ENCODE results near the gene GCSH.
"Not testable (repeated sequence)": the region's sequence is repeated elsewhere in the genome, so short reads cannot be mapped to it uniquely, and the experiment has no call there.

Gene GCSH

GRCh38 chr16:81121474-81121990, 25.3 kb upstream of the GCSH start:
- no peak overlapping the region for H3K4me3 Mint-ChIP-seq
- no peaks in the 10 kb centered on the region for H3K9me3 Mint-ChIP-seq
- H3K27ac Mint-ChIP-seq, result no peak overlapping the region
- ATAC-seq (replicated peaks) (no peak), DNase-seq (no peak)
- H3K27me3 Mint-ChIP-seq, result peaks cover 12 to 24% of the 10 kb centered on the region in 2 donors
- H3K4me1 Mint-ChIP-seq (ENCODE audit: low read depth in 2 of 2), result no peaks in the 10 kb centered on the region
- no peaks in the 10 kb centered on the region for H3K36me3 Mint-ChIP-seq (ENCODE audit: insufficient read depth)

- Mint-ChIP-seq H3K4me1 (ENCODE audit: low read depth in 2 of 2) (no peaks in the 10 kb centered on the region), H3K36me3 (ENCODE audit: insufficient read depth) (no peaks in the 10 kb centered on the region), H3K9me3 (no peaks in the 10 kb centered on the region), H3K27me3 (peaks cover 16 to 30% of the 10 kb centered on the region in 2 donors), H3K27ac (no peak overlapping the region), H3K4me3 (no peak overlapping the region)
- ATAC-seq (replicated peaks) (no peak), DNase-seq (no peak)
Measured at GRCh38 chr16:81117436-81117835, 21.2 kb upstream of the GCSH start.

- H3K36me3 Mint-ChIP-seq (ENCODE audit: insufficient read depth), result no peaks in the 10 kb centered on the region
- no peaks in the 10 kb centered on the region for H3K4me1 Mint-ChIP-seq (ENCODE audit: low read depth in 2 of 2)
- DNase-seq (no peak), ATAC-seq (replicated peaks) (no peak)
- H3K4me3 Mint-ChIP-seq, result no peak overlapping the region
- H3K27ac Mint-ChIP-seq, result no peak overlapping the region
- H3K9me3 Mint-ChIP-seq, result no peaks in the 10 kb centered on the region
- peaks cover 23 to 38% of the 10 kb centered on the region in 2 donors for H3K27me3 Mint-ChIP-seq
Measured at GRCh38 chr16:81116285-81116684, 20.1 kb upstream of the GCSH start.

- H3K4me3 Mint-ChIP-seq, result no peak overlapping the region
- no peak overlapping the region for H3K27ac Mint-ChIP-seq
- H3K9me3 Mint-ChIP-seq, result no peaks in the 10 kb centered on the region
- no peak for ATAC-seq (replicated peaks)
- H3K27me3 Mint-ChIP-seq, result peaks cover 21 to 48% of the 10 kb centered on the region in 2 donors
- DNase-seq, result no peak
- no peaks in the 10 kb centered on the region for H3K36me3 Mint-ChIP-seq (ENCODE audit: insufficient read depth)
- H3K4me1 Mint-ChIP-seq (ENCODE audit: low read depth in 2 of 2), result no peaks in the 10 kb centered on the region
Measured at GRCh38 chr16:81112453-81112852, 16.3 kb upstream of the GCSH start.

GRCh38 chr16:81109274-81109673, 13.1 kb upstream of the GCSH start:
- H3K27me3 Mint-ChIP-seq, result peaks cover 26 to 53% of the 10 kb centered on the region in 2 donors
- H3K36me3 Mint-ChIP-seq (ENCODE audit: insufficient read depth); H3K27ac Mint-ChIP-seq; ATAC-seq (replicated peaks); H3K4me3 Mint-ChIP-seq; H3K4me1 Mint-ChIP-seq (ENCODE audit: low read depth in 2 of 2); H3K9me3 Mint-ChIP-seq; DNase-seq: not testable (repeated sequence)

- Mint-ChIP-seq H3K36me3 (ENCODE audit: insufficient read depth) (no peaks in the 10 kb centered on the region), H3K4me3 (no peak overlapping the region), H3K4me1 (ENCODE audit: low read depth in 2 of 2) (no peaks in the 10 kb centered on the region), H3K9me3 (no peaks in the 10 kb centered on the region), H3K27ac (no peak overlapping the region), H3K27me3 (peaks cover 23 to 63% of the 10 kb centered on the region in 2 donors)
- no peak for ATAC-seq (replicated peaks)
- no peak for DNase-seq
Measured at GRCh38 chr16:81107511-81107910, 11.3 kb upstream of the GCSH start.

GRCh38 chr16:81106826-81107503, 10.8 kb upstream of the GCSH start:
- Mint-ChIP-seq H3K27ac (no peak overlapping the region), H3K9me3 (no peaks in the 10 kb centered on the region), H3K27me3 (peaks cover 18 to 63% of the 10 kb centered on the region in 2 donors)

GRCh38 chr16:81105946-81106345, 9.8 kb upstream of the GCSH start:
- ATAC-seq (replicated peaks), result no peak
- no peaks in the 10 kb centered on the region for H3K4me1 Mint-ChIP-seq (ENCODE audit: low read depth in 2 of 2)

More at GRCh38 chr16:81106826-81107503, 10.8 kb upstream of the GCSH start:
- Mint-ChIP-seq H3K4me1 (ENCODE audit: low read depth in 2 of 2) (no peaks in the 10 kb centered on the region), H3K36me3 (ENCODE audit: insufficient read depth) (no peaks in the 10 kb centered on the region), H3K4me3 (no peak overlapping the region)
- DNase-seq (no peak), ATAC-seq (replicated peaks) (no peak)

GRCh38 chr16:81101702-81102101, 5.5 kb upstream of the GCSH start:
- H3K4me3 Mint-ChIP-seq, result no peak overlapping the region
- no peaks in the 10 kb centered on the region for H3K9me3 Mint-ChIP-seq
- ATAC-seq (replicated peaks) (no peak), DNase-seq (no peak)
- peaks cover 0 to 23% of the 10 kb centered on the region in 2 donors for H3K27me3 Mint-ChIP-seq
- H3K27ac Mint-ChIP-seq, result no peak overlapping the region
- peaks cover under 1% of the 10 kb centered on the region in 2 donors for H3K4me1 Mint-ChIP-seq (ENCODE audit: low read depth in 2 of 2)
- H3K36me3 Mint-ChIP-seq (ENCODE audit: insufficient read depth), result no peaks in the 10 kb centered on the region

More at GRCh38 chr16:81105946-81106345, 9.8 kb upstream of the GCSH start:
- Mint-ChIP-seq H3K36me3 (ENCODE audit: insufficient read depth) (no peaks in the 10 kb centered on the region), H3K27ac (no peak overlapping the region), H3K4me3 (no peak overlapping the region), H3K9me3 (no peaks in the 10 kb centered on the region), H3K27me3 (peaks cover 16 to 60% of the 10 kb centered on the region in 2 donors)
- DNase-seq, result no peak

- Mint-ChIP-seq H3K9me3 (peaks cover 0 to 2% of the 10 kb centered on the region in 2 donors), H3K27me3 (peaks cover 0 to 23% of the 10 kb centered on the region in 2 donors), H3K4me1 (ENCODE audit: low read depth in 2 of 2) (peaks cover 4 to 6% of the 10 kb centered on the region in 2 donors), H3K4me3 (no peak overlapping the region), H3K36me3 (ENCODE audit: insufficient read depth) (peaks cover 4% of the 10 kb centered on the region), H3K27ac (no peak overlapping the region)
- ATAC-seq (replicated peaks) (no peak), DNase-seq (no peak)
Measured at GRCh38 chr16:81099958-81100357, 3.8 kb upstream of the GCSH start.

GRCh38 chr16:81097230-81097629, 1.0 kb upstream of the GCSH start:
- peaks cover 0 to 2% of the 10 kb centered on the region in 2 donors for H3K9me3 Mint-ChIP-seq
- H3K27me3 Mint-ChIP-seq, result peaks cover 0 to 5% of the 10 kb centered on the region in 2 donors
- H3K36me3 Mint-ChIP-seq (ENCODE audit: insufficient read depth), result peaks cover 8% of the 10 kb centered on the region
- H3K4me3 Mint-ChIP-seq, result no peak overlapping the region
- no peak overlapping the region for H3K27ac Mint-ChIP-seq
- peaks cover 4 to 6% of the 10 kb centered on the region in 2 donors for H3K4me1 Mint-ChIP-seq (ENCODE audit: low read depth in 2 of 2)
- DNase-seq (no peak), ATAC-seq (replicated peaks) (no peak)

GRCh38 chr16:81096715-81097208, 567 bp upstream of the GCSH start:
- H3K4me1 Mint-ChIP-seq (ENCODE audit: low read depth in 2 of 2), result peaks cover 4 to 6% of the 10 kb centered on the region in 2 donors
- DNase-seq (no peak), ATAC-seq (replicated peaks) (no peak)
- H3K4me3 Mint-ChIP-seq, result peak overlapping the region; percentile 50 to 73
- peaks cover 0 to 2% of the 10 kb centered on the region in 2 donors for H3K9me3 Mint-ChIP-seq
- H3K27ac Mint-ChIP-seq, result peak overlapping the region in 1 of 2 donors; percentile 73
- peaks cover 8% of the 10 kb centered on the region for H3K36me3 Mint-ChIP-seq (ENCODE audit: insufficient read depth)
- H3K27me3 Mint-ChIP-seq, result peaks cover 0 to under 1% of the 10 kb centered on the region in 2 donors

GRCh38 chr16:81095653-81095952, 592 bp downstream of the GCSH start:
- H3K4me3 Mint-ChIP-seq, result peak overlapping the region; percentile 69 to 73
- H3K27ac Mint-ChIP-seq, result no peak overlapping the region

GRCh38 chr16:81094771-81095251, 1.4 kb downstream of the GCSH start:
- peaks cover 0 to 2% of the 10 kb centered on the region in 2 donors for H3K9me3 Mint-ChIP-seq
- no peak for DNase-seq

More at GRCh38 chr16:81095653-81095952, 592 bp downstream of the GCSH start:
- no peak for DNase-seq
- Mint-ChIP-seq H3K27me3 (no peaks in the 10 kb centered on the region), H3K36me3 (ENCODE audit: insufficient read depth) (peaks cover 8% of the 10 kb centered on the region), H3K4me1 (ENCODE audit: low read depth in 2 of 2) (peaks cover 4 to 6% of the 10 kb centered on the region in 2 donors), H3K9me3 (peaks cover 0 to 2% of the 10 kb centered on the region in 2 donors)
- no peak for ATAC-seq (replicated peaks)

More at GRCh38 chr16:81094771-81095251, 1.4 kb downstream of the GCSH start:
- Mint-ChIP-seq H3K27ac (no peak overlapping the region), H3K4me3 (peak overlapping the region; percentile 69 to 73), H3K4me1 (ENCODE audit: low read depth in 2 of 2) (peaks cover 4 to 6% of the 10 kb centered on the region in 2 donors), H3K27me3 (no peaks in the 10 kb centered on the region), H3K36me3 (ENCODE audit: insufficient read depth) (peaks cover 12% of the 10 kb centered on the region)
- ATAC-seq (replicated peaks), result no peak

Data from effector memory CD8-positive, alpha-beta T cell (primary cell).